HG03432 (cell line): ENCODE data around the gene SPTB.
"Not testable (repeated sequence)": the region's sequence is repeated elsewhere in the genome, so short reads cannot be mapped to it uniquely, and the experiment has no call there.

Experiments
- ATAC-seq: cut with Tn5 transposase; IDR thresholded peaks from one replicate; pipeline ENCODE4 v1.9.1; 2021; ENCODE audit warnings: mild to moderate bottlenecking, moderate library complexity; ENCODE audit not compliant: unreplicated experiment

SPTB gene

DNA sequence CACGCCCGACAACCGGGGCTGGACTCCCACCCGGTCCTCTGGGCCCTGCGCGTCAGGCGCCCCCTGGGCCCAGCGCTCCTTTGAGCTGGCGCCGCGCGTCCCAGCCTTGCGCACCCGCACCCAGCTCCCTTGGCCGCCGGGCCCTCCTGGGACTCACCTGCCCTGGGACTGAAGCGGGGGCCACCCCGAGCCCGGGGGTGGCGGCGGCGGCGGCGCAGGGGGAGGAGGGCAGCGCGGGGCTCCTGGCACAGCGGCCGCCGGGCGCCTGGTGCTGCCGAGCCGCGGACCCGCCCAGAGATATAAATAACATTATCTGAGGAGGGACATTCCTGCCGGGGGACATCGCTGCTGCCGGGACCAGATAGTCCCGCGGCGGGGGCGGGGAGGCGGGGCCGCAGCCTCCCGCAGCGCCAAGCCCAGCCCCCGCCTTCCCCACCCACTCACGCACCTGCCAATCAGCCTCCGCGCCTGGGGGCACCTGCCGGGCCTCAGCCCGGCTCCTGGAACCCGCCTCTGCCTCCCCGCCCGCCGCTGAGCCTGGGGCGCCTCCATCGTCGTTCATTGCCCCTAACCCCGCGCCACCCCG is at the start of gene SPTB:
TSS of gene SPTB (minus strand) at position 273 of the 586 bp plus-strand sequence. CDS start 56,813 bp downstream, outside the sequence.
- peak; percentile 68 for ATAC-seq

DNA sequence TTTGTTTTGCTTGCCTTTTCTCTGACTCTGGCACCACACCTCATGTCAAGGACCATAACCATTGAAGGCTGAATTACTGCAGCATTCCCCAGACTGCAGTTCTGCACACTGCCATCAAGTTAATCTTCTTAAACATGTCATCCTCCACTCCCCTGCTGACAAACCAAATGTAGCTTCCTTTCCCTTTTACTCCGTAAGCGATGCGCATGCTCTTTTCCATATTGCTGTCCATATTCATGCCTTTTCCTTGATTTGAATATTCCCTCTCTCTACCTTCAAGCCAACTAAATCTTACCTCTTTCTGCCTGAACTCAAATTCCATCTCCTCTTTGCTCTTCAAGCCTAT is 49.3 kb upstream of the SPTB start:
- ATAC-seq, result no peak

DNA sequence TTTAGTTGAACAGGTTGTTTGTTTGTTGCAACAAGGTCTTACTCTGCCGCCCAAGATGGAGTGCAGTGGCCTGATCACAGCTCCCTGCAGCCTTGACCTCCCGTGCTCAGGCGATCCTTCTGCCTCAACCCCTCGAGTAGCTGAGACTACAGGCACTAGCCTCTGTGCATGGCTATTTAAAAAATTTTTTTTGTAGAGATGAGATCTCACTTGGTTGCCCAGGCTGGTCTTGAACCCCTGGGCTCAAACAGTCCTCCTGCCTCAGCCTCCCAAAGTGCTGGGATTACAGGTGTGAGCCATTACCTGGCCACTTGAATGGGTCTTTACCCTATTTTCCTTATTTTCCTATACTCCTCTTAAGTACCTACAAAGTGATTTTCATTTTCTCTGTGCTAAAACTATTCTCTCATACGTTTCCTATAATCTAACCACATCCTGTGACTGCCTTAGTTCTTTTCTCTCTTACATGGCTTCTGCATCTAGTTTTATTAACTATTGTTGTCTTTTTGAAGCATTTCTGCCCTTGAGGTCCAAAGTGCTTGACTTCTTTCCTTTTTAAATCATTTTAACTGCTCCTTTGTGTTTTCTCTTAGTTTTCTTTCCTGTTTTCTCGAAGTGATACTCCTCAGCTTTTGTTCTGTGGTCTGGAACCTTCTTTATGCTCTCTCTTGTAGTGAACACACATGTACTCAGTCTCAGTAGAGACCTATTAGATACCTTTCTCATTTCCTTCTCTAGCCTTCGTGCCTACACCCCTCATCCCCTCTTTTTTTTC is 48.7 kb upstream of the SPTB start:
- peak; percentile 85 for ATAC-seq

DNA sequence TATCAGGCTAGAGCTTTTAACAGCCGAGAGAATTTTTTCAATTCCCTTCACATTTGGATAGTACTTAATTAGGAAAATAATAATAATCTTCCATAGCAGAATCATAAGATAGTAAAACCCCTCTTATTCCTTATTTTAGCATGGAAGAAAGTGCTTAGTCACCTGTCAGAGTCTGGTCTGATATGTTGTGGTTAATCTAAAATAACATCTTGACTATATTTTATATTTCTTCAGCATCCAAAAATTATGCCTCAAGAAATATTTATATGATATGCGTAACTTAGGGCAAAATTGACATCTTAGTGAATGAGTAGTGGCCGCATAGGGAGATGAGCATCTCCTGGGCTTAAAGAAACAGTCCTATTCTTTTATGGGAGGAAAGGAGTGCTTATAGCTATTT is 47.3 kb upstream of the SPTB start:
- ATAC-seq, result no peak

DNA sequence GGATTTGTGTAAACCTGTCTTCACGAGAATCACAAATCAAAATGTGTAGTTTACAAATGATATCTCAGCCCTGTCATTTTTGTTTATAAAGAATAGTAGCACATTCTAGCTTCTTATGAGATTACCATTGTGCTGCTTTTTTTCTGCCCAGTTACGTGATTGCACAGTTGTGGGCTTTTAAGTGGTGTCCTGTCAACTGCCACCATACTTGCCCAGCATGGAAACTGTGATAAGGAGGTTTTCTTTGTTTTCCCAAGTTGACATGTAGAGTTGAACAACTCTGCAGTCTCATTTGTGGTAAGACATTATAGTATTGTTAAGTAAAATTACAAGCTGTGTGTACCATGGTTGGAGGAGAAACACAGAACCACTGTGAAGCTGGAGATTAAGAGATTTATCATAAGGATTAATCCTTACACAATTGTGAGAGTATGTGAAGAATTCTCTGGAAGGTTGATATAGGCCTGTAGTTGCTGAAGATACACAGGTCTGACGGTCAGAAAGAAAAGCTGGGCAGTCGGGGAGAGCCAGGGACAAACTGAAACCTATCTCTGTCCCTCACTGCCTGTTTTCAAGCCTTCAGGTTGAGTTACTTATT is 46.8 kb upstream of the SPTB start:
- no peak for ATAC-seq

DNA sequence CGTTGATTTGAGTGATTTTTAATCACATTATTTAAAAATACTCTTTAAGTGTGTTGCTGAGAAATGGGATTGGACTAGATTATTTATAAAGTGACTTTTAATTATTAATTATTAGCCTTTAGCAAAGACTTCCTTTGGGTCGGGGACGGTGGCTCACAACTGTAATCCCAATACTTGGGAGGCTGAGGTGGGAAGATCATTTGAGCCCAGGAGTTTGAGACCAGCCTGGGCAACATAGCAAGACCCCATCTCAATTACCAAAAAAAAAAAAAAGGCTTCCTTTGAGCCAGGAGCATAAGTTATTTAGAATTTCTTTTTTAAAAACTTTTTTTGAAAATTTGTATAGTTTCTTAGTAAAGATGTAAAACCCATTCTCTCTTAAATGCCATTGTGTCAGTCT is 43.3 kb upstream of the SPTB start:
- no peak for ATAC-seq

DNA sequence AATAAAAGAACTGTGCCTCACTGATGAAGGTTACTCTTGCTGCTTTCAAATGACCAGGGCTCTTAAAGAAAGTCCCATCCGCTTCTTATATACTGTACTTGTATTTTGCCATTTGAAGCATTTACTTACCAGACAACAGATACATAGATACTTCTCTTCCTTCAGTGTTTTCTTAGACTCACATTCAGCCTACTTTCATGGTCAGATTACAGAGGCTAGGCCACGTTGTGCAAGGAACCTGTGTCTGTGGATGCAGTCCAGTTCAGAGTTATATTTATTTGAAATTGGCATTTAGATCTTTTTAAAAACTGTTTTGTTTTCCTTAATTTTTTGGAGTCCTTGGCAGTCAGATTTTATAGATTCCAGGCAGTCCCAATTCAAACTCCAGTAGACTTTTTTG is 40.8 kb upstream of the SPTB start:
- no peak for ATAC-seq

DNA sequence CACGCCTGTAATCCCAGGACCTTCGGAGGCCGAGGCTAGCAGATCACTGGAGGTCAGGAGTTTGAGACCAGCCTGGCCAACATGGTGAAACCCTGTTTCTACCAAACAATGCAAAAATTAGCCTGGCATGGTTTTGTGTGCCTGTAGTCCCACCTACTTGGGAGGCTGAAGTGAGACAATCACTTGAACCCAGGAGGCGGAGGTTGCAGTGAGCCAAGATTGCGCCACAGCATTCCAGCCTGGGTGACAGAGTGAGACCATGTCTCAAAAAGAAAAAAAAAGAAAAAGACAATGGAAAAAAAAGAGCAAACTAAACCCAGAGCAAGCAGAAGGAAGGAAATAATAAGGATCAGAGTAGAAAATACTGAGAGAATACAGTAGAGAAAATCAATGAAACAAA is 39.9 kb upstream of the SPTB start:
- no peak for ATAC-seq

DNA sequence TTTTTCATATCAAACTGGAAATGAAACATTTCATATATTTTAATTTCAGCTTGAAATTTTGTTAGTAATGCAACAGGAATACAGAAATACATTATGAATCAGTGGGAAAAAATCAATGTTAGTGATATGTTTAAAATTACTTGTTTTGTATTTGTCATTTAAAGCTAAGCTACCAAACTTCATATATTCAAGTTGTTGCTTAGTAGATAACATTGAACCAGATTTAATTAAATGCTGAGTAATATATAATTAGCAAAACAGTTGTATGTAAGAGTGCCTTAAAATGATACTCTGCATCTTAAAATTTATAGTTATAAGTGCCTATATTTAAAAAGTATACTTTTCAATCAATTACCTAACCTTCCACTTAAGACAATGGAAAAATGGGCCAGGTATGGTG is 39.5 kb upstream of the SPTB start:
- ATAC-seq, result no peak

DNA sequence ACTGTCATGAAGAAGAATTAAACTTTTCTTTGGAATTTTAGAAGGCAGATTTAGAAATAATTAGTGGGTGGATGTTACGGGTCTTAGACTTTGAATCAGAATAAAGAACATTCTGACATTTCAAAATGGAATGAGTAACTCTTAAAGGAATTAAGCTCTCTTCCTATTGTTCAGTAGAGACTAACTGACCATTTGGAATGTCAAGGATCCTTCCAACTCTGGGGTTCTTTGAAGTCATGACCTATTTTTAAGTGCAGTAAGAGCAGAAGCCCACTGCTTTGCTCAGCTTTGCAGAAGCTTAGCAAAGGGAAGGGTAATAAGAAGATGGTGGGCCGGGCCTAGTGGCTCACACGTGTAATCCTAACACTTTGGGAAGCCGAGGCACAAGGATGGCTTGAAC is 38.5 kb upstream of the SPTB start:
- no peak for ATAC-seq

DNA sequence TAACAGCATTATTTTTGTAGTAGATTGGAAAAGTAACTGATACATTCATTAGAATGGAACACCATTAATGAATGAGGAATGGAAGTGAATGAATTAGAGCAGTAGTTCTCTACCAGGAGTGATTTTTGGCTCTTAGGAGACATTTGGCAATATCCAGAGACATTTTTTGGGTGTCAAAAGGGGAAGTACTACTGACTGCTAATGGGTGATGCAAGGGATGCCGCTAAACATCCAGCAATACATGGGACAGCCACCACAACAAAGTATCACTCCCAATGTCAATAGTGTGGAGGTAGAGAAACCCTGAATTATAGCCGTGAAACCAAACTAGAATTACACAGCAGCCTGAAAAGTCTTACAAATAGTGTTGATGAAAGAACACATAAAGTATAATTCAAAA is 36.1 kb upstream of the SPTB start:
- ATAC-seq, result no peak

DNA sequence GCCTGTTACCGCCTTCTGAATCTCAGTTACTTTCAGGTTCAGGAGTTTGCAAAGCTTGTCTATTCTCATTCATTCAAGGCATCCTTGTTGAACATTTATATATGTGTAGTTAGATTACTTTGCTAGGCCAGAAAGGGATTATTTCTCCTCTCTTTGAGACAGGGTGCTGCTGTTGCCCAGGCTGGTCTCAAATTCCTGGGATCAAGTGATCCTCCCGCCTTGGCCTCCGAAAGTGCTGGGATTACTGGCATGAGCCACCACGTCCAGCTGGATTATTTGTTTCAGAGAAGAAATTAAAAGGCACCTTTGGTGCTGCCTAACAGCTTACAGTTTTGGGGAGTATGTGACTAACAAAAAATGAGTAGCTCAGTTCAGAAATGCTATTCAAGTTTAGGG is 35.3 kb upstream of the SPTB start:
- no peak for ATAC-seq

DNA sequence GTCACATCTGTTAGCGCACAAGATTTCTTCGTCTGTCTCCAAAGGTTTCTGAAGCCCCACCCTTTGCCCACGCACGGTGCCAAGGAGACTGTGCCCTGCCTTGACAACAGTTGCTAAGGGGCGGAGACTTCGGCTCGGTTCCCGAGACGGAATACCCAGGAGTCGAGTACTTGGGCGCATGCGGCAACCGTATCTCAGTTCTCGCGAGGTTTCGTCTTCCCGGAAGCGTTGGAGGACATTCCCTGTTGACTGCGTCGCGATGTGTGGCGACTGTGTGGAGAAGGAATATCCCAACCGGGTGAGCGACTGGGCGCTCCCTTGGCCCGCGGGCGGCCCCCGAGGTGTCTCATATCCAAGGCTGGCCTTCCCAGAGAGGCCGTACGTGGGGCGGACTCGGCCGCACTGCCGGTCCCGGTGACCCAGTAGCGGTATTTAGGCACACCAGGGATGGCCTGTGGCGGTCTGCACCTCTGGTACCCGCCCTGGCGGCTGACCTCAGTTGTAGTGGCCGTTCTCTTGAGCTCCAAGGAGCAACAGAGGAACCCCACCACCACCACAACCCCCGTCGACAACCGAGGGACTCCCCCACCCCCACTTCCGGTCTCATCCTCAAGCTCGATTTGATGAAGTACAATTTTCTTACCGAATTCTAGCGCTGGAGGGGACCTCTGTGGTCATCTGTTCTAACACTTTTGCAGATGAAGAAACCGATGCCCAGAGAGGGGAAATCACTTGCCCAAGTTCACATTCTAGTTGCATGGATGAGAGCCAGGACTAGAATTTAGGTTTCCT is 34.7 kb upstream of the SPTB start, which contains the start of gene CHURC1:
TSS of gene CHURC1 (plus strand) at position 219 of the 792 bp plus-strand sequence. CDS start at position 260, 41 bp downstream.
- peak; percentile 99 for ATAC-seq

DNA sequence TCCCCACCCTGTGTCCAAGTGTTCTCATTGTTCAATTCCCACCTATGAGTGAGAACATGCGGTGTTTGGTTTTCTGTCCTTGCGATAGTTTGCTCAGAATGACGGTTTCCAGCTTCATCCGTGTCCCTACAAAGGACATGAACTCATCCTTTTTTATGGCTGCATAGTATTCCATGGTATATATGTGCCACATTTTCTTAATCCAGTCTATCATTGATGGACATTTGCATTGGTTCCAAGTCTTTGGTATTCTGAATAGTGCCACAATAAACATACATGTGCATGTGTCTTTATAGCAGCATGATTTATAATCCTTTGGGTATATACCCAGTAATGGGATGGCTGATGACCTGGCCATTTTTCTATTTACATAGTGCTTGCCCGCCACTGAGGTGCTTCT is 33.8 kb upstream of the SPTB start:
- ATAC-seq, result not testable (repeated sequence)

DNA sequence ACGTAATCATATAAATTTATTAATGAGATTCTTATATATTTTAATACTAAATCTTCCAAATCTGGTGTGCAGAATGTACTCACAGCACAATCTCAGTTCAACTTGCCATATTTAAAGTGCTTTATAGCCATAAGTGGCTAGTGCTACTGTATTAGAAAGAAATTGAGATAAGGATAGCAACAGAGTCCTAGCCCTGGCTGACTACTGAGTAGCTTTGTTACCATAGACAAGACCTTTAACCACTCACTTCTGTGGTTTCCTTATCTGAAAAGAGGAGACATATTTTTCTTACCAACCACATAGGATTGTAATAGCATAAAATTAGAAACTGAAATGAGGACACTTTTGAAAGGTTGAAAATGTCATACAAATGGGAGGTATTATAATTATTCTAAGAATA is 32.6 kb upstream of the SPTB start:
- ATAC-seq, result no peak

DNA sequence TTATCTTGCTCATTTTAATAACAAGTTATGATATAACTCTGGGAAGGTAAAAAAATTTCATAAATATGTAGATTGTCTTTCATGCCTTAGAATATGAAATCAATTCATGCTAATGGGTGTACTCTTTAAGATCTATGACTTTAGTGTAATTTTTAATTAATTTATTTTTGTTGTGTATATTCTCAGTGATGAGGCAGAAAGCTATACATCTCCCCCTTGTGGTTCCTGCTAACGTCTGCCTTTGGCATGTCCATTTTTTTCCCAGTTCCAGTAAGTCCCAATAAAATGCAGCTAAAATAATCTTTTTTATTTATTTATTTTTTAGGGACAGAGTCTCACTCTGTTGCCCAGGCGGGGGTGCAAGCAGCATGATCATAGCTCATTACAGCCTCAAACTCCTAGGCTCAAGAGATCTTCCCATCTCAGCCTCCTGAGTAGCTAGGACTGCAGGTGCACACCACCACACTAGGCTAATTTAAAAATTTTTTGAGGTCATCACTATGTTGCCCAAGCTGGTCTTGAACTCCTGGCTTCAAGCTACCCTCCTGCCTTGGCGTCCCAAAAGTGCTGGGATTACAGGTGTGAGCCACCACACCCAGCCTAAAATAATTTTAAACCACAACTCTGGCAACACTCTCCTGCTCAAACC is 31.3 kb upstream of the SPTB start:
- ATAC-seq, result no peak

DNA sequence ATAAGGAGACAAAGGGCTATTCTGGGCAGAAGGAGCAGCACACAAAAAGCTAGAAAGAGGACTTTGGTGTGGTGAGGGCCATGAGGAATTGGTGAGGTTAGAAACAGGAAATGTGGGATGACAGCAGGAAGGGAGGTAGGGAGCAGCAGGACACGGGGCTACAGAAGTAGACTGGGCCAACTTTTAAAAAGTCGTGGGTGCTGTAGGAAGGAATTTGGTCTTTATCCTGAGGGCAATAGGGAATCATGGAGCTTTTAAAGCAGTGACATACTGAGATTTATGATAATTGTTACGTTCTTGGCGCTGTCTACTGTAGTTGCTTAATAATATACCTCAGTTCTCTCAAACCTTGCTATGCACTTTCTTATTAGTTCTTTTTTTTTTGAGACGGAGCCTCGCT is 26.3 kb upstream of the SPTB start:
- ATAC-seq, result no peak

DNA sequence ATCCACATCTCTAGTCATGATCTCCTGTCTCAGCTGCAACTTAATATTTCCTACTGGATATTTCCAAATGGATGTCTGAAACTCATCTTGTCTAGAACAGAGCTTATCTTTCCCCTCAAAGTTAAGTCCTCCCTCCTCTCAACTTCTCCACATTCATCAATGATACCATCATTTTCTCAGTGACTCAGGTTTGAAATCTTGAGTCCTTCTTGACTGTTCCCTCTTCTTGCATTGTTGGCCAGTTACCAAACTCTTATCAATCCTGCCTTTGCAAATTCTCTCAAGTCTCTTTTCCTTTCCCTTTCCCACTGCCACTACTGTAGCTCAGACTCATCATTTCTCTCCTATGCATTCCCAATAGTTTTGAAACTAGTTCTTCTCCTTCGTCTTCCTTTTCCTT is 20.3 kb upstream of the SPTB start:
- no peak for ATAC-seq

DNA sequence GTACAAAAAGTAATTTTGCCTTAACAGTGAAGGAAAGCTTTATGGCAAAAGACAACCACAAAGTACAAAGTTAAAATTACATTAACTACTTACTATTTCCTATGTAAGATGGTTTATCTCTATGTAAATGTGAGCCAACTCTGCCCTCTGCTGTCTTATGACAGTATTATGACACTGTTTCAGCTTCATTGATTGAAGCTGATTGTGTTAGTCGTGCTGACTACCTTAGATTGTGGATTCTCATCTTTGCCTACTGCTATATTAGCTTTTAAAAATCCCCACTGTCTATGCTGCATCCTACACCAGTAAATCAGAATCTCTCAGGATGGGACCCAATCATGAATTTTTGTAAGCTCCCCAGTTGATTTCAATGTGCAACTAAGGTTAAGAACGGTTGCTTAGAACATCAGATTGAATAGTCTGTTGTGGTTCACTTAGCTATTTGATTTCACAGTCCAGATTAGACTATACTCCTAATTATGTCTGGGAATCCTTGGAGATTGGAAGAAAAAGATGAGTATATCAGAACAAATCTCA is 12.2 kb upstream of the SPTB start:
- no peak for ATAC-seq

DNA sequence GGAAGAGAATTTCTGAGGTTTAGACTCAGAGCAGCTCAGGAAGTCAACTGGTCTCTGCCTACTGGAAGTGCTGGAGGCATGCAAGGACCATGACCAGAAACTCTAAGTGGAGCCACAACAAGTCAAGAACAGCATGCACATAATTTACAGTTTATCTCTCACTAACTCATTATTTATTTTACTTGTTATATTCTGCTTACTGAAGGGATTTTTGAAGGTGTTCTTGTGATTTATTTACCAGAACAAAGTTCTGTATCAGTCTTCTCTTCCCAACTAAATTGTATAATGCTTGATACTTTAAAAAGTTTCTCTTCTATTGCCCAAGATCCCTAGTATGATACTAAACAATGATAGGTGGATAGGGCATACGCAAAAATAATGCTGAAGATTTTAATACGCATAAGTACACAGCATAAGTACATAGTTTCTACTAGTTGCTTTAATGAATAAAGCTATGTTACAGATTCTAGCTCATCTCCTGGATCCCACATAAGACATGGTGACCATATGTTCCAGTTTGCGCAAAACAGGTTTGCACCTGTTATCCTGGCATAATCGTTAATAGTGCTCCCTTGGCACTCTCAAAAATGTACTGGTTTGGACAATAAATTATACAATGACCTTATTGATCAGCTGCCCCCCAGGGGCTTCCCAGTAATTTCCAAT is 11.6 kb upstream of the SPTB start:
- no peak for ATAC-seq
